ENCODE data around the gene MRPS27.
"Not testable (repeated sequence)": the region's sequence is repeated elsewhere in the genome, so short reads cannot be mapped to it uniquely, and the experiment has no call there.

Gene MRPS27

GRCh38 chr5:72324189-72324825 lies 4.3 kb upstream of the MRPS27 start:
- no peak for DNase-seq

- DNase-seq: not testable (repeated sequence)
These were observed 535 bp downstream of the MRPS27 start for GRCh38 chr5:72319435-72319975.

GRCh38 chr5:72314571-72315172 lies 5.4 kb downstream of the MRPS27 start:
- no peak for DNase-seq

- DNase-seq: no peak
These were observed 6.9 kb downstream of the MRPS27 start for GRCh38 chr5:72313141-72313540.

GRCh38 chr5:72308853-72309191 lies 11.2 kb downstream of the MRPS27 start:
- DNase-seq: no peak

GRCh38 chr5:72307968-72308852 lies 11.8 kb downstream of the MRPS27 start:
- DNase-seq: peak; percentile 89

GRCh38 chr5:72307573-72307967 lies 12.5 kb downstream of the MRPS27 start:
- DNase-seq: no peak

GRCh38 chr5:72305194-72306142 lies 14.6 kb downstream of the MRPS27 start:
- DNase-seq: no peak

GRCh38 chr5:72302171-72302570 lies 17.9 kb downstream of the MRPS27 start:
- DNase-seq: no peak

GRCh38 chr5:72301557-72301956 lies 18.5 kb downstream of the MRPS27 start:
- DNase-seq: no peak

- DNase-seq: no peak
These were observed 19.3 kb downstream of the MRPS27 start for GRCh38 chr5:72300590-72301339.

GRCh38 chr5:72298711-72299110 lies 21.3 kb downstream of the MRPS27 start:
- no peak for DNase-seq

- not testable (repeated sequence) for DNase-seq
These were observed 21.9 kb downstream of the MRPS27 start for GRCh38 chr5:72298136-72298535.

GRCh38 chr5:72296256-72296655 lies 23.8 kb downstream of the MRPS27 start:
- no peak for DNase-seq

GRCh38 chr5:72295539-72295938 lies 24.5 kb downstream of the MRPS27 start:
- DNase-seq: no peak

GRCh38 chr5:72294473-72294872 lies 25.6 kb downstream of the MRPS27 start:
- DNase-seq: no peak

- DNase-seq: no peak
These were observed 26.5 kb downstream of the MRPS27 start for GRCh38 chr5:72293495-72294055.

- DNase-seq: no peak
These were observed 27.6 kb downstream of the MRPS27 start for GRCh38 chr5:72292411-72292810.

- DNase-seq: no peak
These were observed 28.4 kb downstream of the MRPS27 start for GRCh38 chr5:72291601-72292000.

- no peak for DNase-seq
These were observed 29.5 kb downstream of the MRPS27 start for GRCh38 chr5:72290356-72291133.

- no peak for DNase-seq
These were observed 31.1 kb downstream of the MRPS27 start for GRCh38 chr5:72288924-72289323.
